ENCODE data around the gene DOCK3. TPM values are rescaled to one million over a fixed set of nuclear protein-coding genes. Genes with fewer than 3 reads are reported as not detected.

The DOCK3 gene
- total and polyA plus RNA-seq, 10 of the 15 experiments (the other 5 are each of a cell fraction or from before 2014, with no cell fraction given) = 0.02 to 0.52 (median 0.04) TPM; not detected in 5

DNA sequence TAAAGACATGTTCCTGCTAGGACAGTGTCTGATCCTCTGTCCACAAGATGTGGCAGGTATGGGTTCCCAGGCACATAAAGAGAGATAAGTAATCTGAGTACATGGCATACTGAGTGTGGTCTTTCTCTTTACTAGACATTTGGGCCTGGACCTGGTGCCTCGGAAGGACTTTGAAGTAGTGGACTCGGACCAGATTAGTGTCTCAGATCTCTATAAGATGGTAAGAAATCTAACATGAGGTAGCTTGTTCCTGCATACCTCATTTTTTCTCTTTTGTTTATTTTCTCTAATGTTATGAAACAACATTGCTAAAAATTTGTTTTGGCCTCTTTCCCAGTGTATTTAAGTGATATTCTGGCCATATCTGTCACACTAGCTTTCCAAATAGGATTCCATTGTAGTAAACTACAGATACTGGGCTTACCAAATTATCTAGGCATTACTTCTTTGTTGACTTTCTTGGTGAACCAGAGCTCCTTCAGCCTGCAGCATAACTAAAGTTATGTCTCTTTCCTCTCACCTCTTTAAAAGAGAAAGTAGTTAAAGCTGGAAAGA is 400.6 kb downstream of the DOCK3 start (continued):
- TF ChIP-seq IKZF2 (IDR thresholded peaks at IDR 0.05) (no peak), BRCA1 (IDR thresholded peaks at IDR 0.05; ENCODE audit: low read depth, low read length) (no peak)

DNA sequence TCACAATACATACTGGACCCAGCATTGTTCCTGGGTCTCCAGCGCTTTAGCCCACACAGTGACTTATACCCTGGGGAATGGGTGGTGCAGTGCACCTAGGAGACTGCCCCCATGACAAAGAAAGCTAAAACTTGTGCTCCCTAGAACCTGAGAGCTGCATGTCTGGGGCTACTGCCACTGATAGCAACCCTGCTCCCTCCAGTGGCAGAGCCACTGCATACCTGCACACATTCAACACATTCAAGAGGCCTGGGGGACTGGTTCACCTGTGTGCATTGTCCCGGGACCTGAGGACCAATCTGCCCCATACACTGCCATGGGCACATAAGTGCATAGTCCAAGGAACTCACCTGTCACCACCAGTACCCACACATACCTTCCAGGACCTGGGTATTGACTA is 407.6 kb downstream of the DOCK3 start:
- CTCF ChIA-PET = no interaction called here
- SMC1A ChIA-PET (ENCODE audit: uncharacterized antibody, unreplicated experiment) = no interaction called here
- RAD21 ChIA-PET (ENCODE audit: unreplicated experiment) = no interaction called here

More for the DNA sequence above, 407.6 kb downstream of the DOCK3 start:
- no peaks in the 10 kb centered on the region for H4K20me1 ChIP-seq (ENCODE audit: control insufficient read depth, insufficient read depth)
- H3K27ac ChIP-seq (ENCODE audit: control insufficient read depth, insufficient read depth) = no peak overlapping the region
- FAIRE-seq (no peak), ATAC-seq (no peak), DNase-seq (ENCODE audit: low read depth, low spot score) (no peak)
- no peaks in the 10 kb centered on the region for H3K36me3 ChIP-seq (ENCODE audit: control insufficient read depth in 2 of 2, insufficient read depth in 2 of 2, low read length in 1 of 2)
- no peaks in the 10 kb centered on the region for H3K79me2 ChIP-seq (ENCODE audit: control insufficient read depth, insufficient read depth, low read length)
- intact Hi-C loops (cut with micrococcal nuclease; ENCODE audit: unreplicated experiment) = no loop called here
- H3K4me2 ChIP-seq (ENCODE audit: control insufficient read depth, insufficient read depth) = no peak overlapping the region
- H3K27me3 ChIP-seq (replicated peaks in 1 of 2; ENCODE audit: control insufficient read depth in 2 of 2, insufficient read depth in 2 of 2, low read length in 1 of 2) = no peaks in the 10 kb centered on the region
- H3K4me3 ChIP-seq = no peak overlapping the region
- no peaks in the 10 kb centered on the region for H3K4me1 ChIP-seq (ENCODE audit: control insufficient read depth, insufficient read depth, low read length)
- in situ Hi-C loops (cut with MboI) = no loop called here
- POLR2A ChIA-PET = no interaction called here
- no peak overlapping the region for H2AFZ ChIP-seq (ENCODE audit: control insufficient read depth, low read depth, low read length)
- no peak for TF ChIP-seq TARDBP (IDR thresholded peaks at IDR 0.05; ENCODE audit: borderline replicate concordance)
- no peak for TF ChIP-seq ZZZ3 (IDR thresholded peaks at IDR 0.05; ENCODE audit: control insufficient read depth, insufficient read length, low read depth)
- no peak for TF ChIP-seq POLR2AphosphoS5 (IDR thresholded peaks at IDR 0.05; ENCODE audit: low read length)
- TF ChIP-seq FOXK2 (IDR thresholded peaks at IDR 0.05) = no peak
- TF ChIP-seq USF2 (IDR thresholded peaks at IDR 0.05; ENCODE audit: borderline replicate concordance, low read depth, low read length) = no peak
- TF ChIP-seq ASH2L (IDR thresholded peaks at IDR 0.05; ENCODE audit: borderline replicate concordance, low read depth) = no peak
- TF ChIP-seq EP300 (IDR thresholded peaks at IDR 0.05; ENCODE audit: borderline replicate concordance in 1 of 2, control insufficient read depth in 1 of 2, low read depth in 2 of 2, low read length in 2 of 2) = no peak
- H3K9me3 ChIP-seq (replicated peaks; ENCODE audit: control insufficient read depth, insufficient read depth, low read length) = no peaks in the 10 kb centered on the region; the same call in 2 of the 3 replicates
- no peak overlapping the region for H3K9ac ChIP-seq (ENCODE audit: control insufficient read depth, insufficient read depth, low read length)
- WGBS (ENCODE audit: insufficient coverage, insufficient replicate concordance, low lambda C conversion rate, missing lambda C conversion rate) = 0% methylated on average over 2 of the region's 2 CpGs
- BruUV-seq (replicated peaks) = no TSS peak
